Measurements from ENCODE around the gene F11R.
"Not testable (repeated sequence)": the region's sequence is repeated elsewhere in the genome, so short reads cannot be mapped to it uniquely, and the experiment has no call there.

Gene F11R

GRCh38 chr1:161039546-161039945, 18.6 kb upstream of the F11R start:
- DNase-seq = no peak

GRCh38 chr1:161039154-161039545, 18.2 kb upstream of the F11R start:
- DNase-seq = no peak

DNA sequence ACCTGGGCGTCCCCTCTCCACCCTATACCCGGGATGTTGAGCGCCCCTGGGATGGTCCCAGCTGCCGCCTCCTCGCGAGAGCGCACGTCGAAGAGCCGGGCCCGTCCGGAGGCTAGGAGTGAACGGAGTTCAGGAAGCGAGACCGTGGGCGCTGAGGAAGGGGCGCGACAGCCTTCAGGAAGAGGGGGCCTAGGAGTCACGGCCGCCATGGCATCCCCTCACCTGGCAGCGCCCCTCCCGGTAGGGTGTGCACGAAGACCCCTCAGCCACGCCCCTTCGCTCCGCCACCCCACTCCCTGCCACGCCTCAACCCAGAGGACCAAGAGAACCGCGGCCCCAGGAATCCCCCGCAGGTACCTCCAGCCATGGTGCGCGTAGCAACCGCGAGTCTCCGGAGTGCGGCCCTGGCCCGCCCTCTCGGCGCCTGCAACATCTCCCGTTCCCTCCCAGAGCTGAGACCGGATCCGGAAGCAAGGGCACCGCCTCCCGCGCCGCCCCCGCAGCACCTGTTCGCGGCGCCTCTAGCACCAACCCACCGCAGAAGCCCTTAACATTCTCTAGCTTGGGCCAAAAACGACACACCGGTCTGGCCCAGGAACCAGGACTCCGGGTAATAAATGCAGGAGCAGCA, 17.7 kb upstream of the F11R start, which contains the start of gene TSTD1:
TSS of gene TSTD1 (minus strand) at position 442 of the 631 bp plus-strand sequence. CDS start at position 367, 75 bp downstream.
- DNase-seq = no peak

DNA sequence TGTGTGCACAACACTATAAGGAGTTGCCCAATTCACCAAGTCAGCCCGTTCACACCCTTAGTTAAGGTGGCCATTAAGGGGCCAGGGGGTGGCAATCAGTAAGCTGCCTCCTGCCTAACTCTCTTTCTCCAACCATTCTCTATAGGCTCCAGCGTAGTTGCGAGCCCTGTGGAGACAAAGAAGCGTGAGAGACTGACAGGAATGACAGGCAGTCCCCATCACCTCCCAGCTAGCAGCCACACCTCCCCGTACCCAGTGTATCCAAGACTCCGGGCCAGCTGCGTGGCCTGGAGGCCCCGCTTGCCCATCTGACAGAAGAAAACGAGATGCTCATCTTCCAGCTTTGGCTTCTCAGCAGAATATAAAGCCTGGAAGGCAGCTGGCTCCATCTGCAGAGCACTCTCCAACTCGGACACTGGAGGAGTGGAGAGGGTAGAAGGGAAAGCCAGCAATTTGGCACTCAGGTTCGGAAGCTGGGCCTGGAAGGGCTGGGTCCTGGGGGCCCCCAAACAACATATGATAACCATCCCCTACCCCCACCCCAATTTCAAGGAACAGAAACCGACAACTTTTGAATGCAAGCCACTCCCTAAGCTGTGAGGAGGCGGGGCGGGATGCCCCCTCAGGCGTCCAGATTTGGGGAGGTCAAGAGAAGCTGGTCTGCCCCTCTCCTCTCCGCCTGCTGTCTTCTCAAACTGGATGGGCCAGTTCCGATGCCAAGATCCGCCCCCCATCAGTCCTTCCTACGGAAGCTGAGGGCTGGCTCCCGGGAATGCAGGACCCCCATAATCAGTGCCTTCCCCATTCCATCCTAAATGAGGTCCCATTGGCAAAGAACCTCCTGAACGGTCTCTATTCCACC, 16.9 kb upstream of the F11R start:
- DNase-seq = no peak

GRCh38 chr1:161033751-161034150, 12.8 kb upstream of the F11R start:
- no peak for DNase-seq

DNA sequence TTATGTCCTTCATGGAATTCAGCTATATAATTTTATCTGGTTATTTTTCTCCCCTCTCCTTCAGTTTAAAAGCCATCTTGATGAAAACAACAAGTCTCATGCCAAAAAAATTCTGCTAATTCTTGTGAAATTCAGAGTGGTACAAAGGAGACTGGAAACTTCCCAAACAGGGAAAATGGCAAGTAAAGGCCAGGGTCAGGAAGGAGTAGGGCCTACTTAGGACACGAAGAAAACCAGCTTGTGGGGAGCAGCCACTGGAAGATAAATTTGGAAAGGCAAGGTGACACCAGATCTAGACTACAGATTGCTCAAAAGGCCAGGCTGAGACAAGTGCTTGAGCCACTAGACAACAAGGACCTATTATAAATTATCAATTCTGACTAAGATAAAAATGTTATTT, 11.5 kb upstream of the F11R start:
- DNase-seq = no peak

DNA sequence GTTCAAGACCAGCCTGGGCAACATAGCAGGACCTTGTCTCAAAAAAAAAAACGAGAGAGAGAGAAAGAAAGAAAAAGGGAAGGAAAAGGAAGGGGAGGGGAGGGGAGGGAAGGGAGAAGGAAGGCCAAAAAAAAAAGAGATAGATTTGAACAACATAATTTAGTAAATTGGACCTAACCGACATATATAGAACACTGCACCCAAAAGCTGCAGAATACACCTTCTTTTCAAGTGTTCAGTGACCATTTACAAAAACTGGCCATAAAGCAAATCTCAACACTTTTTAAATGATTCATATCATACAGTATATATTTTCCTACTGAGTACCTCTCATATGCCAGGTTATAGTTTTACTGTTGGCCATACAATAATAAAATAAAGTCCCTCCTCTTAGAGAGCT, 10.9 kb upstream of the F11R start:
- no peak for DNase-seq

- not testable (repeated sequence) for DNase-seq
Measured at GRCh38 chr1:161029466-161029865, 8.5 kb upstream of the F11R start.

DNA sequence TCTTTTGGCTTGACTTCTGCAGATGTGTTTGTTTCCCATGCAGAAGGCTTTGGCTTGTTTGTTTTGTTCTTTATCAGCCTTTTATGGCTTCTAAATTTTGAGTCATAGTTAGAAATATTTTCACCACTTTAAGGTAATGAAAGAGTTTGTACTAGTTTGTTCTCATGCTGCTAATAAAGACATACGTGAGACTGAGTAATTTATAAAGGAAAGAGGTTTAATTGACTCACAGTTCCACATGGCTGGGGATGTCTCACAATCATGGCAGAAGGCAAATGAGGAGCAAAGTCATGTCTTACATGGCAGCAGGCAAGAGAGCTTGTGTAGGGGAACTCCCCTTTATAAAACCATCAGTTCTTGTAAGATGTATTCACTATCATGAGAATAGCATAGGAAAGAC, 6.0 kb upstream of the F11R start:
- DNase-seq = not testable (repeated sequence)

- not testable (repeated sequence) for DNase-seq
Measured at GRCh38 chr1:161022432-161022831, 1.5 kb upstream of the F11R start.

GRCh38 chr1:161021970-161022353, 1.0 kb upstream of the F11R start:
- DNase-seq = no peak

DNA sequence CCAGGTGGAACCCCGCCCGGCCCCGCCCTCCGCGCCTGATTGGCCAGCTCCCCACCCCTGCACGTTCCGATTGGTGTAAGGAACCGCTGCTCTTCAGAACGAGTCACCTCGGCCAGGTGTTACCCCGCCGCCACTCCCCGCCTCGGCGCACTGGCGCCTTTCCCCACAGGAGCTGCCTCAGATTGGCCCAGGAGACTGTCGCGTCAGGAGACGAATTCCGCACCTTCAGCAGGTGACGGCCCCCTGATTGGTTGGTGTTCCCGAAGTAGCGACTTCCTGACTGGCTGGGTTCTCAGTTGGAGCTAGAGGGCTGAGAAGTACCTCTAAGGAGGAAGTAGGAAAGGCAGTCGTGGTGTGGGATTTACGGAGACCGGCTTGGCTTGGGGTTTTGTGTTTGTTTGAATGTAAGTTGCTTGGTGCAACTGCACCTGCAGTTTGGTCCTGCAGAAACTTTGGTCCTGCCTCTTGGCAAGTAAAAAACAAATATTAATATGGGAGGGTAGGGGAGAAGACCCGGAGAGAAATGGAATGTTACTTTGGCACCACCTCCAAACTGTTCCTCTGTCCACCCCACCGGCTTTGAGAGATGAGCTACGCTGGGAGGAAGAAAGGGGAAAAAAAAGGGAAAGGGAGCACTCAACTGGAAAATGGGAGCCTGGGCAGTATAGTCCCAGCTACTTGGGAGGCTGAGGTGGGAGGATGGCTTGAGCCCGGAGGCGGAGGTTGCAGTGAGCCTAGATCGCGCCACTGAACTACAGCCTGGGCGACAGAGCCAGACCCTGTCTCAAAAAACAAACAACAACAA, 415 bp upstream of the F11R start:
- peak; percentile 89 for DNase-seq

DNA sequence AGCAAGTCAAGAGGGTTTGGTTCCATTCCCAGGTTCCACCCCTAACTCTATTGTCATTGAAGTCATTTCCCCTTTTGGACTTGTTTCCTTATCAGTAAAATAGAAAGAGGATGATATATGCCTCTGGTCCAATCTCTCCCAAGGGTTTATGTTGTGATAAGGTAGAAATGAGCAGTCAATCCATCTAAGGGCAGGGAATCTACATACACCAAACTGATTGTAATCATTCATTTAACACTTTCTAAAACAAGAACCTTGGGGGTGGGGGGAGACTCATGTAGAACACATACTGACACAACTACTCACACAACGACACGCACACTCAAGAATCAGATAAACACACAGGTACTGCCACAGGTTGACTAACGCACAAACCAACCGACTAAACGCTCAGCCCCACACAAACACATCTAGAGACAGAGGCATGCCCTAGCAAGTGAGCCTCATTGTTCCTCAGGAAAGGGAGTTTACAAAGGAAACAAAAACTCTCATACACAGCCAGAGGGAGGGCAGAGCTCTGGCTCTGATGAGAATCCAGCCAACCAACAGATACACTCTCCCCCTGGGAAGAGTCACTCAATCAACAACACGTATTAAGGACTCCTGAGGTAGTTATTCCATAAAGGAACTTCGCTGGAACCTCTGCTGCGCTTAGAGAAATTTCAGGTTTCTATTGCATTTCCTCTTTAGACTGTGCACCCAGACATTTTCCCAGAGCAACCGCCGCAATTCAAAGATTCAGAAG, 1.0 kb downstream of the F11R start:
- DNase-seq = no peak

DNA sequence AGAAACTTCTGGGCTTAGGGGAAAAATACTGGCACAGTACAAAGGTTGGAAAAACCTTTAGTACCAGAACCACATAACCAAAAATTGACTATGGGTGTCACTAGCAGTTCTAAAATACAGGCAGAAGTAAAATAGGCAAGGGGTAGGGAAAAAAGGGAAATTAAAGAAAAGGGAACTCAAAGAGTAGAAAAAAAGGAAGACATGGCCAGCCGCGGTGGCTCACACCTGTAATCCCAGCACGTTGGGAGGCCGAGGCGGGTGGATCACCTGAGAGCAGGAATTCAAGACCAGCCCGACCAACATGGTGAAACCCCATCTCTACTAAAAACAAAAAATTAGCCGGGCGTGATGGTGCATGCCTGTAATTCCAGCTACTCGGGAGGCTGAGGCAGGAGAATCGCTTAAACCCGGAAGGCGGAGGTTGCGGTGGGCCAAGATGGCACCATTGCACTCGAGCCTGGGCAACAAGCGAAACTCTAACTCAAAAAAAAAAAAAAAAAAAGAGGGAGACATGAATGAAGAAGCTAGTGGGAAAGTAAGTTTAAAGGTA, 1.8 kb downstream of the F11R start:
- not testable (repeated sequence) for DNase-seq

DNA sequence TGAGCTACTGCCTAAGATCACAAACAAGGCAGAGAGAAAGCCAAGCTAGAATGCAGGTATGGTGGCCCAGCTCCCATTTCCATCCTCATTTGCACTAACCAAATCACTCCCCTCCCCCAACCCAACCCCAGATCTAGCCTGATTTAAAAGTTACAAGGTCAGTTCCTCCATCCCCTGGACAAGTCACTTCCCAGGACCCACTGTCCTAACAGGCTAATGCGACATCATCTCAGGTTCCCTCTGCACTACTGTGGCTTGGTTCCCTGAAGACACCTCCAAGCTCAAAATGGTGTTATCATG, 2.4 kb downstream of the F11R start:
- no peak for DNase-seq

DNA sequence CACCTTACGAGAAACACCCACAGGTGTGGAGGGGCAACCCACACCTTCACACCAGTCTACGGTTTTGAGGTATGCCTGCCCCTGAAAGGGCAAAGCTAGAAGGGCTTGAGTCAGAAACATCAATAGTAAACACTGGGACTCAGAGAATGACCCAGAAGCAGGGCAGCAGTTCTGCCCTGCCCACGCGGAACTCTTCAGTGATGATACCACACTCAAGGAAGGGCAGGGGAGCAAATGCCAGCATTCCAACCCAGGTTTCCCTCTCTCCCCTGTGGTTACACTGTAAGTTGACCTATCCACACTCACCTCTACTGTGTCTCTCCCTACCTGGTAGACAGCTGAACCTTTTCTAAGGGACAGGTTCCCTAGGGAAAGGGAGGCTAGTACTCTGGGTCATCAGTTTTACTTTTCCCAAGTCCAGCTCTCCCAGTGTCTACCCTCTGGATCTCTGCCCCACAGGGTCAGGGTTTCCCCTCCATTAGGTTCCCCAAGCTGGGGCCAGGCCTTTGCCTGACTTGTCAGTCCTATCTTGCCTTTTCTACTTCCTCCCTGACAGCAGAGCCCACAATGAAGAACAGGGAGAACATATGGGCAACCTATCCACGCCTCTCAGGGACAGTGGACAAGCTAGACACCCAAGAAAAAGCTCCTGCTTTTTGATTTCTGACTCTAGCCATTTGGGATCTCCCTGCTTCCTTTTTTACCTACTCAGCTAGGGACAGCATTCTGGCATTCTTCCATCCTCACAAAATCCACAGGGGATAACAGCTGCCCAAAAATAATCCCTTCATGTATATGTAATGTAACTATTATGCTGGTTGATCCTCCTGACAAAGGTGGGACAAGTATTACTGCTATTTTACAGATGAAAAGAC, 3.0 kb downstream of the F11R start:
- DNase-seq = no peak

DNA sequence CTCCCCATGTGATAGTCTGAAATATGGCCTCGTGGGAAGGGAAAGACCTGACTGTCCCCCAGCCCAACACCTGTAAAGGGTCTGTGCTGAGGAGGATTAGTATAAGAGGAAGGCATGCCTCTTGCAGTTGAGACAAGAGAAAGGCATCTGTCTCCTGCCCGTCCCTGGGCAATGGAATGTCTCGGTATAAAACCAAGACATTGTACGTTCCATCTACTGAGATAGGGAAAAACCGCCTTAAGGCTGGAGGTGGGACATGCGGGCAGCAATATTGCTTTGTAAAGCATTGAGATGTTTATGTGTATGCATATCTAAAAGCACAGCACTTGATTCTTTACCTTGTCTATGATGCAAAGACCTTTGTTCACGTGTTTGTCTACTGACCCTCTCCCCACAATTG, 3.8 kb downstream of the F11R start:
- DNase-seq = not testable (repeated sequence)

GRCh38 chr1:161016683-161017082, 4.3 kb downstream of the F11R start:
- not testable (repeated sequence) for DNase-seq

- peak; percentile 66 for DNase-seq
Measured at GRCh38 chr1:161013488-161014230, 7.3 kb downstream of the F11R start.

- DNase-seq = no peak
Measured at GRCh38 chr1:161013131-161013487, 7.8 kb downstream of the F11R start.

- no peak for DNase-seq
Measured at GRCh38 chr1:161012420-161012819, 8.5 kb downstream of the F11R start.
